HG02870 (cell line): ENCODE measurements around the gene NAV3.

Experiments
- ATAC-seq: cut with Tn5 transposase; IDR thresholded peaks from one replicate; pipeline ENCODE4 v1.9.1; 2021; ENCODE audit warnings: mild to moderate bottlenecking, moderate library complexity; ENCODE audit not compliant: unreplicated experiment

NAV3 gene

DNA sequence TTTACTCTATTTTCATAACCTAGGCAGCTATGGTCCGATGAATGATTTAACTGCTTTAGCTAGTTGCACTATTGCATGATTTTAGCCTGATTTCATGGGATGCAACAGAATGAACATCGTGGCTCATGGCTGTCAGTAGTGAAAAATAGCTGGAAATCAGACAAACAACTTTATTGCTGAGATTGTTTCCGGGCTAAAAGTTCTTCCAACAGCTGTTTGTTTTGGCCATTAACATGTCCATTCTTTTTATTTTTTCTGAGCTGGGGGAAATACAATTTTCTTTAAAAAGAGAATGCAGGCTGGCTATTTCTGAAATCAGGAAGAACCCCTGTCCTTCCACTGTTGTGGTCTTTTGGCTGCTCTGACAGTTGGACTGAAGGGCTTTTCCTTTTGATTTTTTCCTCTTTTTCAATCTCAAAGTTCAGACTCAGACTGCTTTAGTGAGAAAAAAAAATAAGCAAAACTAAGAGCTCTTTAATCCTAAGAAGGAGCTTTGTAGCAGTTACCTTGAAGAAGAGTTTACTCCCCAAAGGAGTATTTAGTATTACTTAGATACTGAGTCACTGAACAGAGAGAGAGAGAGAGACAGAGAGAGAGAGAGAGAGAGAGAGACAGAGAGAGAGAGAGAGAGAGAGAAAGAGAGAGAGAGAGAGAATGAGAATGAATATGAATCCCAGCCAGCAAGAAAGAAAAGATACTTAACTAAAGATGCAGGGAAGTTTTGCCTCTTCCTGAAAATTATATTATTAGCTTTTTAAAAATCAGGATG lies at the start of gene NAV3:
Gene NAV3, plus strand, starts transcription at position 312 of the 769 bp plus-strand sequence. CDS start 568 bp downstream, outside the sequence.
- ATAC-seq = no peak

DNA sequence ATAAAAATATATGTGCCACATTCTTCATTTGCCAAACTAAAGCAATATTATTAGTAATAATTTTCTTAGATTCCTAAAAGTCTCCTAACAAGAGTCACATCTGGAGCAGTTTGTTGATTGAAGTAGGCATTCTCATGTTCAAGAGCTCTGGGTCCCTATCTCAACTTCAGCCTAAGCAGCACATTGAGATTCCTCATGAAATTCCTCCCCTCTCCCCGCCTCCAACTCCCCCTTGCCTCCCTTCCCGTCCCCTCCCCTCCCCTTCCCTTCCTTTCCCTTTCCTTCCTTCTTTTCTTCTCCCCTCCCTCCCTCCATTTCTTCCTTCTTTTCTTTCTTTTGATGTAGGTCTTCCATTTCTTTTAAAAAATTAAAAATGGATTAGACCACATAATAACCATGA lies 48.7 kb upstream of the NAV3 start:
- ATAC-seq = no peak

DNA sequence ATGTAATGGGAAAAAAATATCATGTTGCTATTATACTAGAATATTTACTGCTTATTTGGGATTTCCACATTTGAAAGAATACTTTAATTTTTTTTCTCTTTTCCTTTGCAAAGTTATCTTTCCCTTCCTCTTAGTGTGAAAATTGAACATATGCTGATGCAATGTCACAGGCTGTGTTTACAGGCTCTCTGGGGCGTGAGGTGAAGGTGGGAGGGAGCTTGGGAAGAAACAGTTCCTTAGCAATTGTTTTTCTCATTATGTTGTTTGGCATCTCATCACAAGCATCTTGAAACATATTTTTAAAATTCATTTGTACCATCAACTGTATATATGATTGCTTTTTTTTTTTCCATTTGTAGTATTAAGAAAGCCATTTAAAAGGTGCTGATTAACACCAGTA lies 47.9 kb upstream of the NAV3 start:
- no peak for ATAC-seq

DNA sequence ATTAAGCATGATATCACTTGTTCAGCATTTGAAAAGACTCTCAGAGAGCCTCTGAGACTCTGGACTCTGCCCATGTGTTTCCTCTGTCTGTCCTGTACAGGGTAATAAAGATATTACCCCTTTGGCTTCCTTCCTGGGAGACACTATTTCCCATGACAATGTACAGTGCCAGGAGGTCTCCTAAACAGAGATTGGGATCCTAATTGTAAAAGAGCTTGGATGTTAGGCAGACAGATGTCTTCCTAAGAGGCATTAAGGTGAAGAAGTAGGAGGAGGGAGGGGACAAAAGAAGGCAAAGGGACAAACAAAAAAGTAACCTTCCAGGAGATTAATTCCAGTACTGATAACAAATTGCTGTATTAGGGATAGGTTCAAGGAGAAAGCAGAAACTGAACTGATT lies 45.5 kb upstream of the NAV3 start:
- no peak for ATAC-seq

DNA sequence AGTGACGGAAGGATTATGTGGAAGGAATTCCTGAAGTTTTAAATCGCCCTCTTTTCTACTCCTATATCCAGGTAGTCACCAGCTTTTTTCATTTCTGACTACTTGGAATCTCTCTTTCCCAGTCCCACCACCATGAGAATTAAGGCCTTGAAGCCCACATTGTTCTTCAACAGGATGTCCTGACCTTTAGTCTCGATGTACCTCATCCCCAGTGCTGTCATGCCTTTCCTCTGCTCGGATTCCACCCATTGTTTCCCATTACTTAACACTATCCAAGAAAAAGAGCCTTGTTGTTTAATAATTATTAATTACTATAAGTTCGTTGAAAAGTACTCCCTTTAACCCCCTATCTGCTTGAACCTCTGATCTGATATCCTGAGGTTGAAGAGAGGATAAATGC lies 44.0 kb upstream of the NAV3 start:
- no peak for ATAC-seq

DNA sequence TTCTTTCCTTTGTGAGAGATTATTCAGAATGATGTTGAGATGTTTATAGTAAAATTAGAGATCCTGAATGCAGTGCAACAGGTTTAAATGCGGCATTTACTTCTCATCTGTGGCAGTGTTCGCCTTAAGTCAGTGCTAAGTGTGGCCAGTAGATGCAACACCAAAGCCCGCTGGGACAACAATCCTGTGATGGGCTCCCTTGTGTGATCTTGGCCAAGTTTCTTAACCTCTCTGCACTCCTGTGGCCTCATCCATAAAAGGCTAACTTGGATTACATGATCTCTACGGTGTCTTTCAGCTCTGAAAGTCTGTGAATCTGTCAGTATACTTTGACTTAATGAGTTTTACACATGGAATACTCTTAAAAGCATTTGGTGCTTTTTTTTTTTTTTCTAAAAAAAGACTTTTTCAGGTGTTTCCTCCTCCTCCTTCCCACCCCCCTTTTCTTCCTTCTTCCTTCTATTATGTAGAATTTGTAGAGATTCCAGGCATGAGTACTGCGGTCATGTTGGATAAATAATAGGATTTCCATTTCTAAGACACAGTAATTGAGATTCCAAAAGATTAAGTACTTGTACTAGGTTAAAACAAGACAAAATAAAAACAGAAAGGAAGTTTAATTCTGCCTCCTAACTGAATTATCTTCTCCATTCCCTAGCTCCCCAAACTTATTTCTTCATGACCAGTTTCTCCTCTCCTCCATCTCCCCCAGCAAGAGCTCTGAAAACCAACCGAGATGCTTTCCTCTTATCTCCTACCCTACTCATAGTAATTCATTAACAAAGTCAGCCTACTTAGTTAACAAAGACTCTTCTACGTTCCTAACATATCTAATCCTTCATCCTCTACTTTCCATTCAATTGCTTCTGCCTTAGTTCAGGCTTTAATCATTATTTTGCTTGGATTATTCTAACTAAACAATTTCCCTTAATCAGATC lies 42.2 kb upstream of the NAV3 start:
- ATAC-seq = no peak

- no peak for ATAC-seq
These were observed 35.0 kb upstream of the NAV3 start for GRCh38 chr12:77795699-77796098.

- no peak for ATAC-seq
These were observed 33.9 kb upstream of the NAV3 start for GRCh38 chr12:77796775-77797174.

DNA sequence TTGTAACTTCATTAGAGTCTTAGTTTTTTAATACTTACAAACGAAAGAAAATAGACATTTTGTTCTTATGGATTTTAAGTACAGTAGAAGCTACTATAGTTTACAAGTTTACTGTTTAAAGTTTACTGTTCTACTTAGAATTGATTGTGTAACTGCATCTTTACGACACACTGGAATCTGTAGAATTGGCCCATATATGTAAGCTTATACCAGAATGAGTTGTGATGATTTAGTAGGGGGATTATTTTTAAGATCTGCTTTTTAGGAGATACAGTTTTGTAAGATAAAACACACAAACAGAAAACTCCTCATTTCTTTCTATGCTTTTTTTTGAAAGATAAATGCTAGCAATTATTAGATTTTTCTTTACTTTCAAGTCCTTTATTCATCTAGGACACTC lies 30.2 kb upstream of the NAV3 start:
- no peak for ATAC-seq

DNA sequence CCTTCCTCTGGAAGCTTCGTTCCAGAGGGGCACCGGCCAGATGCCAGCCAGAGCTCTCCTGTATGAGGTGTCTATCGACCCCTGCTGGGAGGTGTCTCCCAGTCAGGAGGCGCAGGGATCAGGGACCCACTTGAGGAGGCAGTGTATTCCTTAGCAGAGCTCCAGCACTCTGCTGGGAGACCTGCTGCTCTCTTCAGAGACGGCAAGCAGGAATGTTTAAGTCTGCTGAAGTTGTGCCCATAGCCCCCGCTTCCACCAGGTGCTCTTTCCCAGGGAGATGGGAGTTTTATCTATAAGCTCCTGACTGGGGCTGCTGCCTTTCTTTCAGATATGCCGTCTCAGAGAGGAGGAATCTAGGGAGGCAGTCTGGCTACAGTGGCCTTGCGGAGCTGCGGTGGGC lies 22.2 kb upstream of the NAV3 start:
- no peak for ATAC-seq

DNA sequence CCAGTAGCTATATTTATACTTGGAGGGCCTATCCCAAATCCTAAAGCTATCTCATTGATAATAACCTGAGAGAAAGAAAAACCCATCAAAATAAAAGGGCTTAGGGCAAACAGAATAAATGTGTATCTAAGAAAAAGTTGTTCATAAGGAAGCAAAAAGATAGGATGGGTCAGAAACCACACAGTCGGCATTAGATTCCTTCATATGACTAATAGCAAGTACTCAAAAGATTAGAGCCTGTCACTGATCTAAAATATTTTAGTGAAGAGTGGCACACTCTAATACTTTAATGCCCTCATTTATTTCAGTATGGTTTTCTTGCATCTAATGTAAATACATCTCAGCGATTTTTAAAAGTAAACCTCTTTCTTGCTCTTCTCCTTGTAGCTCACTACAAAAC lies 17.1 kb upstream of the NAV3 start:
- ATAC-seq = no peak

- no peak for ATAC-seq
These were observed 16.3 kb upstream of the NAV3 start for GRCh38 chr12:77814386-77814785.

DNA sequence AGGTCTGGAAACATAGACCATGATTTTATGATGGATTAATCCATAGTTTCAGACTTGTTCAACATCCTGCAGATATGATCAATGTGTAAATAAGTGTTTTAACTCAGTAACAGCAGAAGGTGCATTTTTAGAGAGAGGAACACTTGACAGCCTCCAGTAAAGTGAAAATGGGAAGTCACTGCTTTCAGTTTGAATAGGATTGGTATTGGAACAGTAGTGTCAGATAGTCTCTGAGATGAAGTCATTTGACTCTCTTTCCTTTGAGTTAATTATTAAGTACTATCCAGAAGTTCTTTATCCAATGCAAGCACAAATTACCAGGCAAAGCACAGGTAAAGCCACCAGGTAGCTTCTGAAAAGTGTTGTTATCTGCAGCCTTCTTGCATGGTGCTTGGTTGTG lies 14.5 kb upstream of the NAV3 start:
- peak; percentile 98 for ATAC-seq

DNA sequence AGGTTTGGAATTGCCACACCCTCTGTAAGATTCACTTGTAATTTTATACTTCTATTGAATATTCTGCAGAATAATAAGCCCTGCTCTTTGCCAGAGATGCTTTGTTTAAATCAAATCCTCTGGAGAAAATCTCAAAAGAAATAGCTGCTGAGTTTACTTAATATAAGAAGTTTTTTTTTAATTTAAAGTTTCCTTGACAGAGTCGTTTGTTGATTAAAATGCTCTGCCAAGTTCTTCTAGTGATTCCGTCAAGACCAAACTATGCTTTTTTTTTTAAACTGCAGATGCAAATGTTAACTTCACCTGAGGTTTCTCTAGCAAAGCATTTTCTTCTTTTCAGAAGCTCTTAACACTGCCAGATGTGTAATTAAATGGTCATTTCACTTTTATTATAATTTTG lies 13.4 kb upstream of the NAV3 start:
- no peak for ATAC-seq

GRCh38 chr12:77818351-77818750 lies 12.3 kb upstream of the NAV3 start:
- ATAC-seq = no peak

DNA sequence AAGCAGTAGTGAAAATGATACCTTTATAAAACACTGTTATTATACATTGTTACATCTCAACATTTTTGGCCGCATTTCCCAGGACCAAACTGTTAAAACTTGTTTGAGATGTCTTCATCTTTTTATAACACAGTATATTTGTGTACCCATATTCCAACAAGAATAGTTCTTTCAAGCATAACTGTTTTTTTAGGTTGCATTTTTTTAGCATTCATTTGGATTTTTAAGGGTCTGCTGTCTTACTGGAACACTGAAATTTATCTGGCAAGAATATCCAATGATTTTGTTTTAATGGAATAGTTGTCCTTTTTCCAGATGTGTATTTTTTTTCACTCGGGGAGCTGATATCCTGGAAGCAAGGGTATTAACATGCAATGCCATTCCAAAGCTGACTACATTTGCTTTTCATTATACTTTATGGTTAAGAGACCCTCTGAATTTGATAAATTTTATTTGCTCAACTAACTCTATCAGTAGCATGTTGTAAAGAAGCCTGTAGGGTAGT lies 8.9 kb upstream of the NAV3 start:
- ATAC-seq = no peak

DNA sequence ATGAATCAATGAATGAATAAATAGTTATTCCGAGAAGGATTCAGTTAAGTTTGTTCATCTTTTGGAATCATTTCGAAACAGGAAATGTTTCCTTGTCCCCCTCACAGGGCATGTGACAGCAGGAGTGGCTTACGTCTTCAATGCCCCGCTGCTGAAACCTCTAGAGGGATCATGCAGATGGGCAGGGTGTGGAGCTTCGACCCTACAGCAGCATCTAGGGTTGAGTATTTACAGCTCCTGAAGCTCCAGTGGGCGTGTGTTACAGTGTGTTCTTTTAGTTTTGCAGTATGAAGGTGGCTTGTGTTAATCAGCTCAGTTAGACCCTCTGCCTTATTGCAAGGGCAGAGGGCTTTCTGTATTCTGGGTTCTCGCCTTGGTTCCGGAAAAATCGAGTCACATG lies 2.6 kb downstream of the NAV3 start:
- ATAC-seq = no peak

DNA sequence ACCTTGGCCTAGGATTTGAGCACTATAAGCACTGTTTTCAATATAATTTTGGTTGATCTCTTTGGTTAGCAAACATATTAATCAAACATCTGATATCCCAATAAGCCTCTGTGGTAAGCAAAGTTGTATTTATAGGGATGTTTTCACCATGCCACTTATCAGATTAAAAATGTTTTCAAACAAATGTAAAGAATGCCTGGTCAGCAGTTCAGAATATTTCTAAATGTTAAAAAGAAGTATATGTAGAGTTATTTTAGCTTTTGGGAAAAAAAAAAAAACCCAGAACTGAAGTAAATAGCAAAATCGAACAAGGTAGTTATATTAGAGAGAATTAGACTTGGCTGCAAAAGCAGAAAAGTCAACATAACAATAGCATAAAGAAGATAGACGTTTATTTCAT lies 3.9 kb downstream of the NAV3 start:
- ATAC-seq = no peak

GRCh38 chr12:77835969-77836368 lies 5.3 kb downstream of the NAV3 start:
- no peak for ATAC-seq

DNA sequence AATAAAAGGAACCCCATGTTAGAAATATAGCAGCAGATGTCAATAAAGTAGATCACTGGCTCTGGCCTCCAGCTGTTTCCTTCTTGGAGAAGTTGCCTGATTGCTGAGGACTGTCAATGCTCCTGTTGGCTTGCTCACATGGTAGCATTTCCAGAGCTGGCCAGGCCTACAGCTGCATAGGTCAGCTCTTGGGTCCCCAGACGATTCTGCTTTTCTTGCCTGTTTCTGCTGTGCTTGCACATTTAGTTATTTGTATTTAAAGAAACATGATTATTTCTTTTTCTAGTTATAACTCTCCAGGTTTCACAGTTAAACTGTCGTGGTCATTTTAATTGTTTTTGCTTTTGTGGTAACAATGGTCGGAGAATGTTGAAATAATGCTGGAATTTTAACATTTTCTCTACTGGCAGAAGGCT lies 7.2 kb downstream of the NAV3 start:
- no peak for ATAC-seq

GRCh38 chr12:77841521-77841920 lies 10.8 kb downstream of the NAV3 start:
- ATAC-seq = peak; percentile 41

GRCh38 chr12:77842430-77842829 lies 11.7 kb downstream of the NAV3 start:
- ATAC-seq = no peak
